ENCODE measurements around the gene FHOD3.

DNA sequence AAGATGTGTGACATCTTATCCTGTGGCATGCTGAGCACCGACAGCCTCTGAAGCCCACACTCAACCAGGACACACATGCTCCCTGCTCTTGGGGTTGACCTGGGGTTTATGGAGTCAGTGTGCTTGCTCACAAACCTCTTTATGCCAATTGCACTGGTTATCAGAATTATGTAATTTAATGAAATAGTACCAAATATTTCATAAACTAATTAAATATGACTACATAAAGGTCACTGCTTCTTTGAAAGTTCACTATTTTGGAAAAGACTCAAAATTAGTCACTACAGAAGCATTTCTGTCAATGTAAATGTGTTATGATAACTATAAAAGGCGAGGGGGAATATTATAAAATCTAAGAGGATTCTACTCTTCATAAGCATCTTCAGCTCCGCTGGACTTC is 76.7 kb downstream of the FHOD3 start:
- no peak for TF ChIP-seq REST (IDR thresholded peaks at IDR 0.05; ENCODE audit: insufficient read depth in 1 of 2, low read depth in 2 of 2, low read length in 1 of 2)
- TF ChIP-seq, protein P1, sequence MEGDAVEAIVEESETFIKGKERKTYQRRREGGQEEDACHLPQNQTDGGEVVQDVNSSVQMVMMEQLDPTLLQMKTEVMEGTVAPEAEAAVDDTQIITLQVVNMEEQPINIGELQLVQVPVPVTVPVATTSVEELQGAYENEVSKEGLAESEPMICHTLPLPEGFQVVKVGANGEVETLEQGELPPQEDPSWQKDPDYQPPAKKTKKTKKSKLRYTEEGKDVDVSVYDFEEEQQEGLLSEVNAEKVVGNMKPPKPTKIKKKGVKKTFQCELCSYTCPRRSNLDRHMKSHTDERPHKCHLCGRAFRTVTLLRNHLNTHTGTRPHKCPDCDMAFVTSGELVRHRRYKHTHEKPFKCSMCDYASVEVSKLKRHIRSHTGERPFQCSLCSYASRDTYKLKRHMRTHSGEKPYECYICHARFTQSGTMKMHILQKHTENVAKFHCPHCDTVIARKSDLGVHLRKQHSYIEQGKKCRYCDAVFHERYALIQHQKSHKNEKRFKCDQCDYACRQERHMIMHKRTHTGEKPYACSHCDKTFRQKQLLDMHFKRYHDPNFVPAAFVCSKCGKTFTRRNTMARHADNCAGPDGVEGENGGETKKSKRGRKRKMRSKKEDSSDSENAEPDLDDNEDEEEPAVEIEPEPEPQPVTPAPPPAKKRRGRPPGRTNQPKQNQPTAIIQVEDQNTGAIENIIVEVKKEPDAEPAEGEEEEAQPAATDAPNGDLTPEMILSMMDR (IDR thresholded peaks at IDR 0.05), result no peak

Data from Panc1 (cell line).